ENCODE measurements around the gene LRRC28. TPM values are rescaled to one million over a fixed set of nuclear protein-coding genes. Genes with fewer than 3 reads are reported as not detected.
A peak's percentile ranks its signal among the peaks of the same experiment; 100 is the strongest.

The LRRC28 gene
- total and polyA plus RNA-seq, 10 of the 15 experiments (the other 5 are each of a cell fraction or from before 2014, with no cell fraction given): 21.3 to 54.9 (median 27.7) TPM

- H3K27me3 ChIP-seq (replicated peaks in 1 of 2; ENCODE audit: control insufficient read depth in 2 of 2, insufficient read depth in 2 of 2, low read length in 1 of 2): no peaks in the 10 kb centered on the region
Observed at GRCh38 chr15:99345242-99345641, 94.0 kb downstream of the LRRC28 start.

GRCh38 chr15:99345832-99346462 lies 94.7 kb downstream of the LRRC28 start:
- Histone ChIP-seq H3K4me1 (ENCODE audit: control insufficient read depth, insufficient read depth, low read length) (peaks cover 16% of the 10 kb centered on the region), H3K4me2 (ENCODE audit: control insufficient read depth, insufficient read depth) (no peak overlapping the region), H2AFZ (ENCODE audit: control insufficient read depth, low read depth, low read length) (no peak overlapping the region), H3K9ac (ENCODE audit: control insufficient read depth, insufficient read depth, low read length) (no peak overlapping the region), H3K27ac (ENCODE audit: control insufficient read depth, insufficient read depth) (no peak overlapping the region), H3K79me2 (ENCODE audit: control insufficient read depth, insufficient read depth, low read length) (no peaks in the 10 kb centered on the region), H3K4me3 (no peak overlapping the region), H3K9me3 (replicated peaks; ENCODE audit: control insufficient read depth, insufficient read depth, low read length) (no peaks in the 10 kb centered on the region), H3K27me3 (replicated peaks in 1 of 2; ENCODE audit: control insufficient read depth in 2 of 2, insufficient read depth in 2 of 2, low read length in 1 of 2) (no peaks in the 10 kb centered on the region), H3K36me3 (ENCODE audit: control insufficient read depth in 2 of 2, insufficient read depth in 2 of 2, low read length in 1 of 2) (no peaks in the 10 kb centered on the region), H4K20me1 (ENCODE audit: control insufficient read depth, insufficient read depth) (no peaks in the 10 kb centered on the region)
- TF ChIP-seq ZNF217 (IDR thresholded peaks at IDR 0.05): no peak
- peak; percentile 93 for TF ChIP-seq ZNF24 (IDR thresholded peaks at IDR 0.05)
- TF ChIP-seq HDGF (IDR thresholded peaks at IDR 0.05): no peak
- TF ChIP-seq PKNOX1 (IDR thresholded peaks at IDR 0.05): no peak
- no peak for TF ChIP-seq SIN3A (IDR thresholded peaks at IDR 0.05; ENCODE audit: low read depth, low read length)
- TF ChIP-seq ZNF384 (IDR thresholded peaks at IDR 0.05; ENCODE audit: borderline replicate concordance, low read depth, low read length): 0 out of 2 replicates have a peak, but pooled peaks have one; percentile 24
- no peak for TF ChIP-seq CHD4 (IDR thresholded peaks at IDR 0.05)
- peak; percentile 36; the same call in 1 of the 2 replicates for TF ChIP-seq PAX5 (IDR thresholded peaks at IDR 0.05; ENCODE audit: borderline replicate concordance, low read depth, low read length)
- TF ChIP-seq PBX3 (IDR thresholded peaks at IDR 0.05; ENCODE audit: insufficient replicate concordance, low read depth, low read length): no peak
- intact Hi-C loops (cut with micrococcal nuclease; ENCODE audit: unreplicated experiment): loop anchor here (10.0 kb wide), 1 partner anchor 359 kb away; no protein-coding TSS in a partner anchor
- RAD21 ChIA-PET (ENCODE audit: unreplicated experiment): interaction anchor here (0.8 to 1.4 kb wide), 2 partner anchors 107 to 358 kb away, joined by 3 to 4 read pairs; no protein-coding TSS in a partner anchor
- no TSS peak for BruUV-seq (replicated peaks)
- SMC1A ChIA-PET (ENCODE audit: uncharacterized antibody, unreplicated experiment): interaction anchor here (0.9 to 4.9 kb wide), 5 partner anchors 11 to 358 kb away, joined by 3 to 42 read pairs (median 3); no protein-coding TSS in a partner anchor
- POLR2A ChIA-PET: no interaction called here
- ATAC-seq (peak; percentile 56), FAIRE-seq (no peak), DNase-seq (ENCODE audit: low read depth, low spot score) (no peak)
- 61% methylated on average over 3 of the region's 3 CpGs for WGBS (ENCODE audit: insufficient coverage, insufficient replicate concordance, low lambda C conversion rate, missing lambda C conversion rate)
- in situ Hi-C loops (cut with MboI): no loop called here
- CTCF ChIA-PET: interaction anchor here (0.9 to 2.2 kb wide), 4 partner anchors 10 to 59 kb away, joined by 3 to 18 read pairs (median 4); no protein-coding TSS in a partner anchor

More at GRCh38 chr15:99345242-99345641, 94.0 kb downstream of the LRRC28 start:
- H2AFZ ChIP-seq (ENCODE audit: control insufficient read depth, low read depth, low read length): no peak overlapping the region
- 52% methylated on average over 2 of the region's 2 CpGs for WGBS (ENCODE audit: insufficient coverage, insufficient replicate concordance, low lambda C conversion rate, missing lambda C conversion rate)
- no peaks in the 10 kb centered on the region for H3K36me3 ChIP-seq (ENCODE audit: control insufficient read depth in 2 of 2, insufficient read depth in 2 of 2, low read length in 1 of 2)
- RAD21 ChIA-PET (ENCODE audit: unreplicated experiment): interaction anchor here (1.3 to 1.6 kb wide), 3 partner anchors 107 to 359 kb away, joined by 3 to 26 read pairs (median 6); no protein-coding TSS in a partner anchor
- SMC1A ChIA-PET (ENCODE audit: uncharacterized antibody, unreplicated experiment): interaction anchor here (0.8 to 4.9 kb wide), 7 partner anchors 18 to 359 kb away, joined by 3 to 42 read pairs (median 3); no protein-coding TSS in a partner anchor
- peaks cover 16% of the 10 kb centered on the region for H3K4me1 ChIP-seq (ENCODE audit: control insufficient read depth, insufficient read depth, low read length)
- ATAC-seq: no peak
- POLR2A ChIA-PET: no interaction called here
- intact Hi-C loops (cut with micrococcal nuclease; ENCODE audit: unreplicated experiment) (loop anchor here (10.0 kb wide), 1 partner anchor 360 kb away; no protein-coding TSS in a partner anchor), in situ Hi-C loops (cut with MboI) (no loop called here)
- H3K79me2 ChIP-seq (ENCODE audit: control insufficient read depth, insufficient read depth, low read length): no peaks in the 10 kb centered on the region
- no peak overlapping the region for H3K4me3 ChIP-seq
- H3K9me3 ChIP-seq (replicated peaks; ENCODE audit: control insufficient read depth, insufficient read depth, low read length): no peaks in the 10 kb centered on the region
- TF ChIP-seq YY1 (IDR thresholded peaks at IDR 0.05; ENCODE audit: low read depth, low read length) (no peak), ATF3 (IDR thresholded peaks at IDR 0.05; ENCODE audit: borderline replicate concordance, extremely low read depth, low read depth, low read length) (no peak), JUNB (IDR thresholded peaks at IDR 0.05) (no peak), NR2C1 (IDR thresholded peaks at IDR 0.05) (no peak), GABPA (IDR thresholded peaks at IDR 0.05; ENCODE audit: low read depth) (no peak), SREBF2 (IDR thresholded peaks at IDR 0.05; ENCODE audit: low read length) (no peak)
- no peak for DNase-seq (ENCODE audit: low read depth, low spot score)
- no TSS peak for BruUV-seq (replicated peaks)
- H3K27ac ChIP-seq (ENCODE audit: control insufficient read depth, insufficient read depth): no peak overlapping the region
- H4K20me1 ChIP-seq (ENCODE audit: control insufficient read depth, insufficient read depth): no peaks in the 10 kb centered on the region
- CTCF ChIA-PET: interaction anchor here (0.9 to 4.2 kb wide), 8 partner anchors 9 to 358 kb away, joined by 3 to 41 read pairs (median 7); no protein-coding TSS in a partner anchor
- H3K9ac ChIP-seq (ENCODE audit: control insufficient read depth, insufficient read depth, low read length): no peak overlapping the region
- no peak for FAIRE-seq
- no peak overlapping the region for H3K4me2 ChIP-seq (ENCODE audit: control insufficient read depth, insufficient read depth)
